Stimulated activated CD8-positive, alpha-beta memory T cell treated with anti-CD3 and anti-CD28 coated beads, Interleukin-12 subunit alpha, Interleukin-12 subunit beta, amount 100 ng/mL, for 1 hour (primary cell): ENCODE results near the gene MYH13.

Experiments
- DNase-seq: peaks from one replicate; pipeline ENCODE4 v3.0.0-alpha.2; 2020; ENCODE audit warnings: low read depth

The MYH13 gene

DNA sequence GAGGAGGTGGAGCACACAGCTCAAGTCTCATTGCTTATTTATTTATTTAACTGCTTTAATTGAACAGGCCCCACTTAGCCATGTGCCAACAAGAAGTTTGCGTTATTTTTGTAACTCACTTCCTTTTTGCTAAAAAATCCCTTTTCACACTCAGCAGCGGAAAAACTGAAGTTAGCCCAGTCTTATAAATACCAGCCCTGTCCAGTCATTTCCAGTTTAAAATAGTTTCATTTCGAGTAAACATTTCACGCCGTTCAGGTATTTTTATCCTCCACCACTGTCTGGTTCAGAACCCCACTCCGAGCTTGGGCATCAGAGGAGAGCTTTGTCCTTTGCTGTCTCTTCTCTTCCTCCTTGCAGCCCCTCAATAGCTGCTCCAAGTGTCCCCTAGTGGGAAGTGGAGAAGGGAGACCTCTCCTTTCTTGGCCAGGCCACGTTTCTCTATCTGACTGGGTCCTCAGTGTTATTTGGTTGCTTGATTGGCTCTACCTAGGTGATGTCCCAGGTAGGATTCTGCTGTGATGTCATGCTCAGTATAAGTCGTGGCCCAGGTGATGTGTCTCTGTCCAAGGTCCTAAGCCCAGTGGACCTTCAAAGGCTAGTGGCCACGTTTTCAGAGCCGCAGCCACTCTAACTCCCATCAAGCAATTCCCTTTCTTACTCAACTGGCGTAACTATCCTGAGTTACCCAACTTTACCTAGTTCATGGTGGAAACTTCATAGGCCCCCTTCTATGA lies 121.4 kb downstream of the MYH13 start:
- no peak for DNase-seq
